Measurements from ENCODE around the gene CYP51A1. TPM values are rescaled to one million over a fixed set of nuclear protein-coding genes. Genes with fewer than 3 reads are reported as not detected.
"Not testable (repeated sequence)": the region's sequence is repeated elsewhere in the genome, so short reads cannot be mapped to it uniquely, and the experiment has no call there.

The CYP51A1 gene
- total RNA-seq, 2 donors from 2014 or later, result 32.9 to 35.9 TPM

- Histone ChIP-seq H3K36me3 (replicated peaks in 1 of 2; ENCODE audit: insufficient read depth in 1 of 2, low read depth in 2 of 2) (peaks cover 5 to 6% of the 10 kb centered on the region in 2 donors), H3K27me3 (no peaks in the 10 kb centered on the region), H3K4me3 (no peak overlapping the region), H3K27ac (no peak overlapping the region), H3K9me3 (no peaks in the 10 kb centered on the region), H3K4me1 (no peaks in the 10 kb centered on the region)
- DNase-seq (no peak), ATAC-seq (no peak)
- intact Hi-C loops (cut with DNase I), result no loop called here
- WGBS, 2 donors, result 95 to 96% methylated on average over 8 of the region's 8 CpGs
- TF ChIP-seq POLR2A (IDR thresholded peaks at IDR 0.05), result no peak
- TF ChIP-seq CTCF (IDR thresholded peaks at IDR 0.05), result no peak
These were observed 25.5 kb downstream of the CYP51A1 start for GRCh38 chr7:92108821-92109220.

- ATAC-seq; H3K27ac ChIP-seq; H3K27me3 ChIP-seq; H3K9me3 ChIP-seq; H3K4me1 ChIP-seq; intact Hi-C loops (cut with DNase I); DNase-seq; H3K4me3 ChIP-seq: not testable (repeated sequence)
- 96 to 100% methylated on average over 5 of the region's 5 CpGs for whole genome bisulfite sequencing, 2 donors
- peaks cover 0 to 29% of the 10 kb centered on the region in 2 donors for H3K36me3 ChIP-seq (replicated peaks in 1 of 2; ENCODE audit: insufficient read depth in 1 of 2, low read depth in 2 of 2)
These were observed 31.4 kb downstream of the CYP51A1 start for GRCh38 chr7:92102862-92103261.

GRCh38 chr7:92100534-92100933 is 33.7 kb downstream of the CYP51A1 start:
- H3K4me3 ChIP-seq, result no peak overlapping the region
- H3K9me3 ChIP-seq, result no peaks in the 10 kb centered on the region
- no peaks in the 10 kb centered on the region for H3K4me1 ChIP-seq
- no peak overlapping the region for H3K27ac ChIP-seq
- 94% methylated on average over 1 of the region's 1 CpG for WGBS, 2 donors
- DNase-seq (no peak), ATAC-seq (no peak)
- no peaks in the 10 kb centered on the region for H3K27me3 ChIP-seq
- TF ChIP-seq CTCF (IDR thresholded peaks at IDR 0.05), result no peak
- no peak for TF ChIP-seq POLR2A (IDR thresholded peaks at IDR 0.05)
- peaks cover 11 to 41% of the 10 kb centered on the region in 2 donors for H3K36me3 ChIP-seq (replicated peaks in 1 of 2; ENCODE audit: insufficient read depth in 1 of 2, low read depth in 2 of 2)
- intact Hi-C loops (cut with DNase I), result no loop called here

GRCh38 chr7:92095380-92095779 is 38.9 kb downstream of the CYP51A1 start:
- Histone ChIP-seq H3K4me3 (no peak overlapping the region), H3K27ac (no peak overlapping the region), H3K4me1 (no peaks in the 10 kb centered on the region), H3K27me3 (no peaks in the 10 kb centered on the region), H3K36me3 (replicated peaks in 1 of 2; ENCODE audit: insufficient read depth in 1 of 2, low read depth in 2 of 2) (peaks cover 11 to 41% of the 10 kb centered on the region in 2 donors), H3K9me3 (no peaks in the 10 kb centered on the region)
- no peak for DNase-seq
- intact Hi-C loops (cut with DNase I), result no loop called here
- 92 to 95% methylated on average over 1 of the region's 1 CpG for WGBS, 2 donors
- ATAC-seq, result peak; percentile 12
- TF ChIP-seq CTCF (IDR thresholded peaks at IDR 0.05) (no peak), POLR2A (IDR thresholded peaks at IDR 0.05) (no peak)

GRCh38 chr7:92092210-92092609 is 42.1 kb downstream of the CYP51A1 start:
- H3K4me3 ChIP-seq, result no peak overlapping the region
- H3K9me3 ChIP-seq, result no peaks in the 10 kb centered on the region
- no peaks in the 10 kb centered on the region for H3K4me1 ChIP-seq
- H3K27ac ChIP-seq, result no peak overlapping the region
- peaks cover 15 to 27% of the 10 kb centered on the region in 2 donors for H3K36me3 ChIP-seq (replicated peaks in 1 of 2; ENCODE audit: insufficient read depth in 1 of 2, low read depth in 2 of 2)
- TF ChIP-seq CTCF (IDR thresholded peaks at IDR 0.05) (no peak), POLR2A (IDR thresholded peaks at IDR 0.05) (no peak)
- intact Hi-C loops (cut with DNase I), result no loop called here
- WGBS, 2 donors, result 95 to 96% methylated on average over 1 of the region's 1 CpG
- no peak for ATAC-seq
- no peak for DNase-seq
- H3K27me3 ChIP-seq, result no peaks in the 10 kb centered on the region
